Activated B cell treated with CpG ODN at 0.5 μM for 24 hours (primary cell): Measurements from ENCODE around the gene SLC9B1. TPM values are rescaled to one million over a fixed set of nuclear protein-coding genes. Genes with fewer than 3 reads are reported as not detected.

Experiments used
- ATAC-seq: fragments of 200-7000 bp; cut with Tn5 transposase; one replicate; pipeline ENCODE4 v1.10.0; 2021; ENCODE audit warnings: low read depth, mild to moderate bottlenecking, moderate library complexity
- CTCF ChIA-PET: fragments of 350-600 bp; sonication (Branson Sonifier 250); formaldehyde crosslinking; loops from one replicate; lab custom pipeline; 2021; ENCODE audit warnings: antibody characterized with exemption; lab: Charles Lee
- POLR2A ChIA-PET: fragments of 350-600 bp; sonication (Branson Sonifier 250); formaldehyde crosslinking; loops from one replicate; lab custom pipeline; 2021; ENCODE audit warnings: antibody characterized with exemption; lab: Charles Lee
- DNase-seq: peaks from one replicate; pipeline ENCODE4 v3.0.0; 2022
- H3K27ac Mint-ChIP-seq: one replicate; pipeline ENCODE4 v1.8.0; 2020; ENCODE audit warnings: mixed read lengths
- H3K27me3 Mint-ChIP-seq: one replicate; pipeline ENCODE4 v1.8.0; 2021; ENCODE audit warnings: mixed read lengths
- H3K36me3 Mint-ChIP-seq: one replicate; pipeline ENCODE4 v1.8.0; 2021; ENCODE audit warnings: low read depth, mixed read lengths
- H3K4me1 Mint-ChIP-seq: one replicate; pipeline ENCODE4 v1.8.0; 2021; ENCODE audit warnings: mixed read lengths
- H3K4me3 Mint-ChIP-seq: one replicate; pipeline ENCODE4 v1.8.0; 2020; ENCODE audit warnings: mild to moderate bottlenecking, mixed read lengths
- H3K9me3 Mint-ChIP-seq: one replicate; pipeline ENCODE4 v1.8.0; 2020; ENCODE audit warnings: mixed read lengths
- intact Hi-C: fragments of 100-400 bp; cut with micrococcal nuclease; formaldehyde crosslinking; loops from one replicate; pipeline ENCODE4 v1.15.1; 2024
- total RNA-seq: library from RNA; stranded (reverse); gene quantifications from 2 replicates; pipeline ENCODE4 v1.2.3, GENCODE V29; 2022
- TF ChIP-seq, protein P1 (sequence below): fragments of 200-600 bp; IDR thresholded peaks from one replicate; pipeline ENCODE4 v1.8.0; 2022; ENCODE audit warnings: antibody characterized with exemption, mild to moderate bottlenecking

SLC9B1 gene
- total RNA-seq, 1 donor from 2014 or later: 2.5 TPM

DNA sequence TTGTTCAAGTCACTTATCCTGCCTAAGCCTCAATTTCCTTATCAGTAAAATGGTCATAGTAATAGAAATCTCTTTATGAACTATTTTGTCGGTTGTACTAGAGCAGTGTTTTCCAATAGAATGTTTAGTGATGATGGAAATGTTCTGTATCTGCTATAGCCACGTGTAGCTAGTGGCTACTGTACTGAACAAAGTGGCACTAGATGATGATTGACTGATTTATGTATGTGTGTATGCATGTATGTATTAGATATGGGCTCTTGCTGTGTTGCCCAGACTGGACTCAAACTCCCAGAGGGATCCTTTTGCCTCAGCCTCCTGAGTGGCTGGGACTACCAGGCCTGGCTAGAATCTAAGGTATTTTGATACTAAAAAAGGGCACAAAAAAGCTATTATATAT is 24.7 kb upstream of the SLC9B1 start:
- Mint-ChIP-seq H3K4me1 (peaks cover 10% of the 10 kb centered on the region), H3K36me3 (peaks cover 48% of the 10 kb centered on the region), H3K9me3 (no peaks in the 10 kb centered on the region), H3K27me3 (no peaks in the 10 kb centered on the region), H3K4me3 (no peak overlapping the region), H3K27ac (no peak overlapping the region)
- intact Hi-C loops: no loop called here
- ChIA-PET CTCF (interaction anchor here (0.8 to 3.0 kb wide), 3 partner anchors 48 to 56 kb away, joined by 3 to 21 read pairs (median 11); partner anchors contain the start of gene BDH2), POLR2A (no interaction called here)
- TF ChIP-seq, protein P1, sequence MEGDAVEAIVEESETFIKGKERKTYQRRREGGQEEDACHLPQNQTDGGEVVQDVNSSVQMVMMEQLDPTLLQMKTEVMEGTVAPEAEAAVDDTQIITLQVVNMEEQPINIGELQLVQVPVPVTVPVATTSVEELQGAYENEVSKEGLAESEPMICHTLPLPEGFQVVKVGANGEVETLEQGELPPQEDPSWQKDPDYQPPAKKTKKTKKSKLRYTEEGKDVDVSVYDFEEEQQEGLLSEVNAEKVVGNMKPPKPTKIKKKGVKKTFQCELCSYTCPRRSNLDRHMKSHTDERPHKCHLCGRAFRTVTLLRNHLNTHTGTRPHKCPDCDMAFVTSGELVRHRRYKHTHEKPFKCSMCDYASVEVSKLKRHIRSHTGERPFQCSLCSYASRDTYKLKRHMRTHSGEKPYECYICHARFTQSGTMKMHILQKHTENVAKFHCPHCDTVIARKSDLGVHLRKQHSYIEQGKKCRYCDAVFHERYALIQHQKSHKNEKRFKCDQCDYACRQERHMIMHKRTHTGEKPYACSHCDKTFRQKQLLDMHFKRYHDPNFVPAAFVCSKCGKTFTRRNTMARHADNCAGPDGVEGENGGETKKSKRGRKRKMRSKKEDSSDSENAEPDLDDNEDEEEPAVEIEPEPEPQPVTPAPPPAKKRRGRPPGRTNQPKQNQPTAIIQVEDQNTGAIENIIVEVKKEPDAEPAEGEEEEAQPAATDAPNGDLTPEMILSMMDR: no peak
- DNase-seq (no peak), ATAC-seq (no peak)

DNA sequence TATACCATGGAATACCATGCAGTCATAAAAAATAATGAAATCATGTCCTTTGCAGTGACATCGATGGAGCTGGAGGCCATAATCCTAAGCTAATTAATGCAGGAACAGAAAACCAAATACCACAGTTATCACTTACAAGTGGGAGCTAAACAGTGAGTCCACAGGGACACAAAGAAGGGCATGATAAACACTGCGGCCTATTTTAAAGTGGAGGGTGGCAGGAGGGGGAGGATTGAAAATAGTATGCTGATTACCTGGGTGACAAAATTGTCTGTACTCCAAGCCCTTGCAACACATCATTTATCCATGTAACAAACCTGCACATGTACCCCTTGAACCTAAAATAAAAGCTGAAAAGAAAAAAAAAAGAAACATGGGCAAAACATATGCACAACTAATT is 16.7 kb upstream of the SLC9B1 start:
- no peak for ATAC-seq
- Mint-ChIP-seq H3K9me3 (no peaks in the 10 kb centered on the region), H3K4me1 (no peaks in the 10 kb centered on the region), H3K36me3 (peaks cover 31% of the 10 kb centered on the region), H3K27ac (no peak overlapping the region), H3K27me3 (no peaks in the 10 kb centered on the region), H3K4me3 (no peak overlapping the region)
- TF ChIP-seq, protein P1: no peak
- CTCF ChIA-PET: no interaction called here
- POLR2A ChIA-PET: no interaction called here
- intact Hi-C loops: no loop called here
- no peak for DNase-seq

DNA sequence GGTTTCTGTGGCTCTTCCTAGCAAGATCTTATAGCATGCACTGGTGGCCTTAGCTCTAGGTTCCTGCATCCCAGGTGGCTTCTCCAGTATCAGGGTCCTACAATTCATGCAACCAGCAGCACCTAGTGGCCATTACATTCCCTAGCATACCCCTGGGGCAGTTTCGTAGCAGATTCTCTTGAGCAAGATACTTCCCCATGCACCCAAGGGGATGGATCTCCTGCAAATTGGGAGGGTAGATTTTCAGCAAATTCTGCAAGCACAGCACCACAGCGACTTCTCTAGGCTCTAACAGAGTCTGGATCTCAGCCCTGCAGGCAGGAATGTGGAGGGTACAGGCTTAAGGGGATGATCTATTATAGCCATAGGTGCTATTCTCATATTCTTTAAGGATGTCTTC is 13.1 kb upstream of the SLC9B1 start:
- TF ChIP-seq, protein P1: no peak
- Mint-ChIP-seq H3K36me3 (peaks cover 49% of the 10 kb centered on the region), H3K27ac (no peak overlapping the region), H3K4me1 (no peaks in the 10 kb centered on the region), H3K27me3 (no peaks in the 10 kb centered on the region), H3K4me3 (no peak overlapping the region), H3K9me3 (no peaks in the 10 kb centered on the region)
- ChIA-PET POLR2A (no interaction called here), CTCF (interaction anchor here (0.7 to 0.8 kb wide), 2 partner anchors 9 to 13 kb away, joined by 3 read pairs; no protein-coding TSS in a partner anchor)
- intact Hi-C loops: no loop called here
- no peak for DNase-seq
- no peak for ATAC-seq

DNA sequence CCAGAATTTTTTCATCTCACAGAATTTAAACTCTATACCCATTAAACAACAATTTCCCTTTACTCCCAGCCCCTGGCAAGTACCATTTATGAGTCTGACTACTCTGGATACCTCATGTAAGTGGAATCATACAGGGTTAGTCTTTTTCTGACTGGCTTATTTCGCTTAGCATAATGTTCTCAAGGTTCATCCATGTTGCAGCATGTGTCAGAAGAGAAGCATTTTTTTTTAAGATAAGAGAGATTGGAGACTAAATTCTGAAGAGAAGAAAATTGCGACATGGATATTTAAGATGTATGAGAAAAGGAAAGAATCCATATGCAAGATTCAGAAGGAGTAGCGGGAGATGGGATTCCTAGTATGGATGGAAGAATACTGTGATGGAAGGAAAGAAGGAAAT is 11.3 kb upstream of the SLC9B1 start:
- ATAC-seq (no peak), DNase-seq (no peak)
- Mint-ChIP-seq H3K27me3 (no peaks in the 10 kb centered on the region), H3K4me3 (no peak overlapping the region), H3K4me1 (no peaks in the 10 kb centered on the region), H3K27ac (no peak overlapping the region), H3K9me3 (no peaks in the 10 kb centered on the region), H3K36me3 (peaks cover 41% of the 10 kb centered on the region)
- ChIA-PET CTCF (no interaction called here), POLR2A (no interaction called here)
- intact Hi-C loops: no loop called here
- TF ChIP-seq, protein P1: no peak

DNA sequence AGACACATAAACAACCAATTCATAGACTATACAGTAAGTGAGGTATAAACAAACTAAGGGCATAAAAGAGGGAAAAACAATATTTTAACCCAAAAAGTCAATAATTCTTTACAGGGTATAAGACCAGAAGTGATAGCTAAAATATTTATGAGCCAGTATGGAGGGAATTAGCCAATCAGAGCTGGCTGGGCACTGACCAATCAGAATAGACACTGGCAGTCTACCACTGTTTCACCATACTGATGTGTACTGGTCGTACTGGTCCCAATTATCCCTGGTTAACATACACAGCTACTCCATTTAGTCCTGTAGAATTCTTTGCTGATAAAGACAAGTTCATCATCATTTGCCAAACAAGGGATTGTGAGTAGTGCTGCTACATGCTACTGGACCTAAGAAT is 9.8 kb upstream of the SLC9B1 start:
- ChIA-PET POLR2A (interaction anchor here (2.1 kb wide), 1 partner anchor 9 kb away, joined by 6 read pairs; the partner anchor contains the start of gene SLC9B1), CTCF (interaction anchor here (1.4 kb wide), 1 partner anchor 62 kb away, joined by 4 read pairs; no protein-coding TSS in a partner anchor)
- Mint-ChIP-seq H3K27me3 (no peaks in the 10 kb centered on the region), H3K4me3 (no peak overlapping the region), H3K9me3 (no peaks in the 10 kb centered on the region), H3K36me3 (peaks cover 35% of the 10 kb centered on the region), H3K27ac (no peak overlapping the region), H3K4me1 (no peaks in the 10 kb centered on the region)
- intact Hi-C loops: no loop called here
- ATAC-seq (no peak), DNase-seq (no peak)
- TF ChIP-seq, protein P1: no peak
